PC-3 (cell line): ENCODE measurements around the gene KCTD15.

Source experiments
- CTCF ChIP-seq: fragments of 300-600 bp; sonication (generic); conservative IDR thresholded peaks from 2 replicates; pipeline ENCODE4 v1.5.1; 2017; ENCODE audit warnings: antibody characterized with exemption, low read depth, mild to moderate bottlenecking, low read length
- EZH2 ChIP-seq: fragments of 300-600 bp; sonication (generic); IDR thresholded peaks from one replicate; pipeline ENCODE4 v1.6.1; 2017; ENCODE audit warnings: antibody characterized with exemption, mild to moderate bottlenecking, low read length; ENCODE audit not compliant: unreplicated experiment
- EZH2phosphoT487 ChIP-seq: fragments of 300-600 bp; sonication (generic); IDR thresholded peaks from 2 replicates; pipeline ENCODE4 v1.6.1; 2018; ENCODE audit warnings: mild to moderate bottlenecking, antibody characterized with exemption, low read length, borderline replicate concordance

DNA sequence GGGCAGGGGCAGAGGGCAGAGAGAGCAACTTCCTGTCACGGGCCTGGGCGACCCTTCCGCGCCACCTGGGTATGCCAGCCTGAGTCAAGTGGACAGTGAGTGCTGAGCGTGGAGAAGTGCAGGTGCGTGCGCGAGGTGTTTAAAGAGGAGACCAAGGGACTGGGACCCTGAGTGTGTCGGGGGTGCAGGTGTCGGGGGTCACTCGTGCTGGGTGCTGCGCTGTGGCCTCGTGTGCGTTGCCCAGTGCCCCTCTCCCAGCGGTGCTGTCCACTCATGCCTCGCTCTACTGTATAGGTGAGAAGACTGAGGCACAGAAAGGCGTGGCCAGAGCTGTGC is 18.9 kb upstream of the KCTD15 start:
- TF ChIP-seq CTCF (no peak), EZH2 (no peak), EZH2phosphoT487 (no peak)
